Measurements from ENCODE around the gene GRM7. TPM values are rescaled to one million over a fixed set of nuclear protein-coding genes. Genes with fewer than 3 reads are reported as not detected.

GRM7 gene
- total RNA-seq, 1 experiment from 2014 or later = 0.28 TPM

DNA sequence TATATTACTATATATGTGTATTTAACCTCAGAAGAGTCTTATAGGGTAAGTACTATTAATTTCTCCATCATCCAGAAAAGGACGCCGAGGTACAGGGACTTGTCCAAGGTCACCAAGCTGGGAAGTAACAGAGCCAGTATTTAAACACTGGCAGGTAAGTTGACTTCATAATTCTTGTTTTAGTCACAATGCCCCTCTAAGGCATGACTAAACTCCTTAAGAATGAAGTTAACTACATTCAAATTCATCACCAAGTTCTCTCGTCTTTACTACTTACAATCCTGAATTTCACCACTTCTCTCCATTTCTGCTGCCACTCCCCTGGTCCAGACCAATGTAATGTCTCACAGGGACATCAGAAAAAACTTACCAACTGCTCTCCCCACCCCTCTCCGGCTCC lies 312.1 kb downstream of the GRM7 start:
- TF ChIP-seq, protein P1, sequence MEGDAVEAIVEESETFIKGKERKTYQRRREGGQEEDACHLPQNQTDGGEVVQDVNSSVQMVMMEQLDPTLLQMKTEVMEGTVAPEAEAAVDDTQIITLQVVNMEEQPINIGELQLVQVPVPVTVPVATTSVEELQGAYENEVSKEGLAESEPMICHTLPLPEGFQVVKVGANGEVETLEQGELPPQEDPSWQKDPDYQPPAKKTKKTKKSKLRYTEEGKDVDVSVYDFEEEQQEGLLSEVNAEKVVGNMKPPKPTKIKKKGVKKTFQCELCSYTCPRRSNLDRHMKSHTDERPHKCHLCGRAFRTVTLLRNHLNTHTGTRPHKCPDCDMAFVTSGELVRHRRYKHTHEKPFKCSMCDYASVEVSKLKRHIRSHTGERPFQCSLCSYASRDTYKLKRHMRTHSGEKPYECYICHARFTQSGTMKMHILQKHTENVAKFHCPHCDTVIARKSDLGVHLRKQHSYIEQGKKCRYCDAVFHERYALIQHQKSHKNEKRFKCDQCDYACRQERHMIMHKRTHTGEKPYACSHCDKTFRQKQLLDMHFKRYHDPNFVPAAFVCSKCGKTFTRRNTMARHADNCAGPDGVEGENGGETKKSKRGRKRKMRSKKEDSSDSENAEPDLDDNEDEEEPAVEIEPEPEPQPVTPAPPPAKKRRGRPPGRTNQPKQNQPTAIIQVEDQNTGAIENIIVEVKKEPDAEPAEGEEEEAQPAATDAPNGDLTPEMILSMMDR (conservative IDR thresholded peaks at IDR 0.05) = no peak
- Histone ChIP-seq H4K91ac (ENCODE audit: insufficient read length, low read depth, low read length) (no peak overlapping the region), H4K5ac (ENCODE audit: insufficient read length, low read depth, low read length) (no peak overlapping the region), H4K20me1 (ENCODE audit: control insufficient read depth, insufficient read depth, insufficient read length) (no peaks in the 10 kb centered on the region), H2BK12ac (ENCODE audit: insufficient read length, low read depth, low read length) (no peak overlapping the region), H3K18ac (ENCODE audit: insufficient read length, low read depth, low read length) (no peak overlapping the region), H3K9me3 (ENCODE audit: control insufficient read depth, low read depth, low read length) (no peaks in the 10 kb centered on the region), H3K79me1 (ENCODE audit: insufficient read depth, low read depth, low read length, poor library complexity, severe bottlenecking) (no peaks in the 10 kb centered on the region), H3K27me3 (ENCODE audit: insufficient read depth, low read length) (no peaks in the 10 kb centered on the region), H3K27ac (ENCODE audit: insufficient read length, low read depth, low read length) (no peak overlapping the region), H2AFZ (ENCODE audit: low read length) (no peak overlapping the region), H3K23me2 (ENCODE audit: insufficient read length, low read depth, low read length, poor library complexity, severe bottlenecking) (no peaks in the 10 kb centered on the region), H3K79me2 (ENCODE audit: insufficient read depth, low read length) (no peaks in the 10 kb centered on the region), H3K23ac (ENCODE audit: insufficient read length, low read depth, low read length) (no peak overlapping the region), H3K14ac (ENCODE audit: insufficient read depth, low read length) (no peak overlapping the region), H2BK20ac (ENCODE audit: low read depth, low read length, poor library complexity, severe bottlenecking) (no peak overlapping the region), H3K4me1 (ENCODE audit: insufficient read depth, low read length) (no peaks in the 10 kb centered on the region), H3T11ph (ENCODE audit: low read length) (no peak overlapping the region), H2AK5ac (ENCODE audit: insufficient read length, low read length) (no peak overlapping the region), H4K8ac (replicated peaks; ENCODE audit: insufficient read length, low read depth, low read length) (no peak overlapping the region), H2BK120ac (ENCODE audit: low read depth, low read length, poor library complexity, severe bottlenecking) (no peak overlapping the region), H3K4me2 (ENCODE audit: insufficient read depth, insufficient read length, low read length) (no peak overlapping the region), H3K9ac (ENCODE audit: extremely low read depth, insufficient read length, low read length) (no peak overlapping the region), H2BK15ac (ENCODE audit: low read depth, low read length) (no peak overlapping the region), H3K4ac (ENCODE audit: low read depth, low read length) (no peak overlapping the region), H3K56ac (ENCODE audit: insufficient read length, low read depth, low read length) (no peak overlapping the region), H2BK5ac (ENCODE audit: insufficient read length, low read length) (no peak overlapping the region)
- Mint-ChIP-seq H3K36me3 (ENCODE audit: insufficient read depth in 1 of 3, low read depth in 3 of 3) (no peaks in the 10 kb centered on the region), H3K27me3 (ENCODE audit: low read depth) (no peaks in the 10 kb centered on the region), H3K27ac (no peak overlapping the region), H3K9me3 (peaks cover 0 to 5% of the 10 kb centered on the region in 2 experiments; a peak in 1 of 5 replicates), H3K4me1 (no peaks in the 10 kb centered on the region; a peak in 1 of 4 replicates), H3K4me3 (no peak overlapping the region)
- no CpG with 5 or more reads among the region's 4 CpGs for WGBS (ENCODE audit: extremely low coverage, insufficient read length, low lambda C conversion rate)
- no peak for DNase-seq
